K562 (cell line): Measurements from ENCODE around the gene LIN28B. TPM values are rescaled to one million over a fixed set of nuclear protein-coding genes. Genes with fewer than 3 reads are reported as not detected.
A peak's percentile ranks its signal among the peaks of the same experiment; 100 is the strongest.

Source experiments
- GABPB1 ChIP-seq: sonication (generic); formaldehyde crosslinking; IDR thresholded peaks from 2 replicates; pipeline ENCODE4 v1.8.0; 2022; ENCODE audit warnings: mild to moderate bottlenecking, missing genetic modification reagents
- GTF2F1 ChIP-seq: IDR thresholded peaks from 2 replicates; pipeline ENCODE4 v1.6.1; 2011; ENCODE audit warnings: low read depth, low read length, improper control_type of control experiment
- HDAC1 ChIP-seq, 2 experiments: fragments of 450-650 bp; IDR thresholded peaks; 2 replicates each; pipeline ENCODE4 v1.6.1; 2016 to 2017; ENCODE audit warnings: inconsistent platforms in 1 of 2, mild to moderate bottlenecking in 1 of 2, moderate library complexity in 1 of 2
- HMG20A ChIP-seq: fragments of 450-650 bp; formaldehyde crosslinking; conservative IDR thresholded peaks from 2 replicates; pipeline ENCODE4 v1.4.0; 2020; ENCODE audit warnings: mild to moderate bottlenecking, mixed read lengths
- MYC ChIP-seq, 2 experiments: fragments of 250-450 bp in 1 of 2; sonication (Bioruptor Pico) in 1 of 2; IDR thresholded peaks; 2 replicates each; pipeline versions ENCODE4 v1.5.1 to v1.6.1; 2012 to 2021; ENCODE audit warnings: low read depth in 2 of 2, borderline replicate concordance in 1 of 2, improper control_type of control experiment in 1 of 2, low read length in 1 of 2, mild to moderate bottlenecking in 1 of 2, moderate library complexity in 1 of 2
- NFE2L1 ChIP-seq: fragments of 450-650 bp; IDR thresholded peaks from 2 replicates; pipeline ENCODE4 v1.6.1; 2016; ENCODE audit warnings: missing genetic modification characterization, low read depth, mild to moderate bottlenecking, missing compliant biosample characterization, moderate library complexity, borderline replicate concordance
- PHB ChIP-seq: fragments of 250-450 bp; sonication (Bioruptor Pico); IDR thresholded peaks from 2 replicates; pipeline ENCODE4 v1.5.0; 2021
- PRPF4 ChIP-seq: fragments of 200-400 bp; formaldehyde crosslinking; IDR thresholded peaks from one replicate; pipeline ENCODE4 v1.6.1; 2017; ENCODE audit warnings: low read length, low read depth, mild to moderate bottlenecking; ENCODE audit not compliant: insufficient read depth, poor library complexity, severe bottlenecking
- SMAD1 ChIP-seq: fragments of 150-350 bp; IDR thresholded peaks from 2 replicates; pipeline ENCODE4 v1.6.1; 2014; ENCODE audit warnings: low read length, low read depth; ENCODE audit not compliant: partially characterized antibody
- STAT5B ChIP-seq: fragments of 250-450 bp; sonication (Bioruptor Pico); IDR thresholded peaks from 2 replicates; pipeline ENCODE4 v1.8.0; 2021; ENCODE audit warnings: mild to moderate bottlenecking, inconsistent platforms
- TOE1 ChIP-seq, 2 experiments: fragments of 450-650 bp in 1 of 2; sonication (generic) in 1 of 2; formaldehyde crosslinking in 1 of 2; IDR thresholded peaks; 2 replicates each; pipeline versions ENCODE4 v1.7.1 to v1.8.0; 2016 to 2022; ENCODE audit warnings: borderline replicate concordance in 2 of 2, mild to moderate bottlenecking in 2 of 2, antibody characterized with exemption in 1 of 2, inconsistent platforms in 1 of 2, low read depth in 1 of 2, missing genetic modification reagents in 1 of 2, moderate library complexity in 1 of 2
- polyA plus RNA-seq, 8 experiments: library from polyadenylated mRNA; depleted of rRNA in 4 of 8; stranded (reverse) in 5 of 8; unstranded in 3 of 8; fragments of >200 nt; fragmentation: Nextera tagmentation in 2 of 8; fragmentation: Illumina TruSeq in 1 of 8; extraction: Ambion mirVana in 2 of 8; extraction: Trizol in 1 of 8; gene quantifications; 2 replicates each; pipeline versions ENCODE4 v1.2.1 to v1.2.3, GENCODE V29; 2011 to 2014; ENCODE audit warnings: inconsistent platforms in 1 of 8, missing spikeins in 1 of 8
- total RNA-seq, 7 experiments: library from RNA; depleted of rRNA in 6 of 7; stranded (reverse); fragments of >200 nt in 6 of 7; fragmentation: Illumina TruSeq in 2 of 7; extraction: Trizol in 2 of 7; gene quantifications; 2 replicates each; pipeline versions ENCODE4 v1.2.1 to v1.2.3, GENCODE V29; 2011 to 2021; ENCODE audit warnings: low replicate concordance in 1 of 7
- TF ChIP-seq, protein P1 (sequence below), 2 experiments: fragments of 450-650 bp; IDR thresholded peaks; 2 replicates each; pipeline ENCODE4 v1.6.1; 2016; ENCODE audit warnings: mild to moderate bottlenecking in 2 of 2, borderline replicate concordance in 1 of 2, low read depth in 1 of 2, moderate library complexity in 1 of 2
- TF ChIP-seq, protein P2 (sequence below): fragments of 250-450 bp; sonication (Bioruptor Pico); IDR thresholded peaks from 2 replicates; pipeline ENCODE4 v1.5.0; 2021

The LIN28B gene
- total and polyA plus RNA-seq, 9 of the 15 experiments (the other 6 are each of a cell fraction or from before 2014, with no cell fraction given): 20.9 to 77.3 (median 42.1) TPM

DNA sequence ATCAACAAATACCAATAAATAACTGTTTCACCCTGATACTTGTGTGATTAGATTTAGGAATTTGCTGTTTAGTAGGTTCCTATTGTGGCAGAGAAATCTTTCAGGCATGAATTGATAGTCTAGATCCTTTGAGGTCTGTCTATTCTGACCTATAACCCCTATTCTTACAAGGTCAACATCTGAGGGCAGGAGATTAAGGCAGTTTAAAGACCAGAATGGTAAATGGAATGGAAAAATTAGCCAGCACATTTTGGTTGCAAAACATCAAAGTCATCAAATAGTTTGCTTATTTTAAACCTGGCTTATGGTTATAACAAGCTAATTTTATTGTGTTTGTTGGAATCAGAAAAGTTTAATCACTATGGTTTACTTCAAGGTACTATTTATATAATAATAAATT lies 78.4 kb downstream of the LIN28B start (continued):
- TF ChIP-seq HDAC1 (IDR thresholded peaks at IDR 0.05) (peak; percentile 53 to 79; a peak in 3 of 4 replicates), NFE2L1 (tag) (no peak), PHB (CRISPR knock-in tag) (no peak), MYC (IDR thresholded peaks at IDR 0.05; ENCODE audit: low read depth, low read length) (no peak), MYC (CRISPR knock-in tag; IDR thresholded peaks at IDR 0.05; ENCODE audit: borderline replicate concordance, low read depth) (no peak), PRPF4 (no peak), GABPB1 (CRISPR knock-in tag) (no peak), SMAD1 (no peak), GTF2F1 (no peak), STAT5B (CRISPR knock-in tag) (no peak), HMG20A (no peak), TOE1 (IDR thresholded peaks at IDR 0.05; ENCODE audit: borderline replicate concordance) (no peak), TOE1 (CRISPR knock-in tag; IDR thresholded peaks at IDR 0.05; ENCODE audit: borderline replicate concordance, low read depth) (no peak)
- TF ChIP-seq, protein P1, sequence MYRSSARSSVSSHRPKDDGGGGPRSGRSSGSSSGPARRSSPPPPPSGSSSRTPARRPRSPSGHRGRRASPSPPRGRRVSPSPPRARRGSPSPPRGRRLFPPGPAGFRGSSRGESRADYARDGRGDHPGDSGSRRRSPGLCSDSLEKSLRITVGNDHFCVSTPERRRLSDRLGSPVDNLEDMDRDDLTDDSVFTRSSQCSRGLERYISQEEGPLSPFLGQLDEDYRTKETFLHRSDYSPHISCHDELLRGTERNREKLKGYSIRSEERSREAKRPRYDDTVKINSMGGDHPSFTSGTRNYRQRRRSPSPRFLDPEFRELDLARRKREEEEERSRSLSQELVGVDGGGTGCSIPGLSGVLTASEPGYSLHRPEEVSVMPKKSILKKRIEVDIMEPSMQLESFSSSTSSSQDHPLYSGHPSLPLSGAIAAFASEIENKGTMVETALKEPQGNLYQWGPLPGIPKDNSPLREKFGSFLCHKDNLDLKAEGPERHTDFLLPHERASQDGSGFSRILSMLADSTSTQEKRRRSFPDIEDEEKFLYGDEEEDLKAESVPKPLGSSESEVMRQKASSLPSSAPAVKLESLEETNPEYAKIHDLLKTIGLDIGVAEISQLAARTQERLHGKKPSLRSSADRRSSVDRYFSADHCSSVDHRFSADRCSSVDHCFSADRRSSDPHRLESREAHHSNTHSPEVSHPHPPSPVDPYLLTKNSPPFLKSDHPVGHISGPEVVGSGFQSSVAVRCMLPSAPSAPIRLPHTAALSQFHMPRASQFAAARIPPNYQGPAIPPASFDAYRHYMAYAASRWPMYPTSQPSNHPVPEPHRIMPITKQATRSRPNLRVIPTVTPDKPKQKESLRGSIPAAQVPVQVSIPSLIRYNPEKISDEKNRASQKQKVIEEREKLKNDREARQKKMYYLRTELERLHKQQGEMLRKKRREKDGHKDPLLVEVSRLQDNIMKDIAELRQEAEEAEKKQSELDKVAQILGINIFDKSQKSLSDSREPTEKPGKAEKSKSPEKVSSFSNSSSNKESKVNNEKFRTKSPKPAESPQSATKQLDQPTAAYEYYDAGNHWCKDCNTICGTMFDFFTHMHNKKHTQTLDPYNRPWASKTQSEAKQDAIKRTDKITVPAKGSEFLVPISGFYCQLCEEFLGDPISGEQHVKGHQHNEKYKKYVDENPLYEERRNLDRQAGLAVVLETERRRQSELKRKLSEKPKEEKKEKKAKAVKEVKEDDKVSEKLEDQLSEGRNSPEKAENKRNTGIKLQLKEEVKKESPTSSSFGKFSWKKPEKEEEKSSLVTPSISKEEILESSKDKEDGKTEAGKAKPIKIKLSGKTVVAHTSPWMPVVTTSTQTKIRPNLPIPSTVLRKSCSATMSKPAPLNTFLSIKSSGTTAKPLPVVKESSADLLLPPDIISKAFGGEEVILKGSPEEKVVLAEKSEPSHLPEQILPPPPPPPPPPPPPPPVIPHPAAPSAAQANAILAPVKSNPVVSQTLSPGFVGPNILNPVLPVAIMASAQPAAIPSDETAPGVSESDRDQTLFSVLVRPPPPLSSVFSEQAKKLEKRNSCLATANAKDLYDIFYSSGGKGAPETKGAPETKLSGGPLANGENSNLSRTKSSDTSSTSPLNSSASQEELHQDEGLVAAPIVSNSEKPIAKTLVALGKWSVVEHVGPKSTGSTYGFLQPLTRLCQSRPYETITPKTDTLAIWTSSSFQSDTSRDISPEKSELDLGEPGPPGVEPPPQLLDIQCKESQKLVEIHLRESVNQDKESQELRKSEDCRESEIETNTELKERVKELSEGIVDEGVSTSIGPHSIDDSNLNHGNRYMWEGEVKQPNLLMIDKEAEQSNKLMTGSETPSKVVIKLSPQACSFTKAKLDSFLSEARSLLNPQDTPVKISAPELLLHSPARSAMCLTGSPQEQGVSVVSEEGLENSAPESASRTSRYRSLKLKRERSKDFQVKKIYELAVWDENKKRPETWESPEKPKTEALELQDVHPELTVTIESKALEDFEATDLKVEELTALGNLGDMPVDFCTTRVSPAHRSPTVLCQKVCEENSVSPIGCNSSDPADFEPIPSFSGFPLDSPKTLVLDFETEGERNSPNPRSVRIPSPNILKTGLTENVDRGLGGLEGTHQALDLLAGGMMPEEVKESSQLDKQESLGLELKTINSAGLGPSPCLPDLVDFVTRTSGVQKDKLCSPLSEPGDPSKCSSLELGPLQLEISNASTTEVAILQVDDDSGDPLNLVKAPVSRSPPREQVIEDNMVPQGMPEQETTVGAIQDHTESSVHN (IDR thresholded peaks at IDR 0.05; ENCODE audit: borderline replicate concordance in 1 of 2, low read depth in 1 of 2): no peak
- TF ChIP-seq, protein P2, sequence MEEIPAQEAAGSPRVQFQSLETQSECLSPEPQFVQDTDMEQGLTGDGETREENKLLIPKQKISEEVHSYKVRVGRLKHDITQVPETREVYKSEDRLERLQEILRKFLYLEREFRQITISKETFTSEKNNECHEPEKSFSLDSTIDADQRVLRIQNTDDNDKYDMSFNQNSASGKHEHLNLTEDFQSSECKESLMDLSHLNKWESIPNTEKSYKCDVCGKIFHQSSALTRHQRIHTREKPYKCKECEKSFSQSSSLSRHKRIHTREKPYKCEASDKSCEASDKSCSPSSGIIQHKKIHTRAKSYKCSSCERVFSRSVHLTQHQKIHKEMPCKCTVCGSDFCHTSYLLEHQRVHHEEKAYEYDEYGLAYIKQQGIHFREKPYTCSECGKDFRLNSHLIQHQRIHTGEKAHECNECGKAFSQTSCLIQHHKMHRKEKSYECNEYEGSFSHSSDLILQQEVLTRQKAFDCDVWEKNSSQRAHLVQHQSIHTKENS (CRISPR knock-in tag): no peak
